Liver (tissue), 9 donors: ENCODE results near the gene PPP1R26. TPM values are rescaled to one million over a fixed set of nuclear protein-coding genes. Genes with fewer than 3 reads are reported as not detected.

Experiments used
- DNase-seq: peaks from one replicate; pipeline ENCODE4 v3.0.0-alpha.2; 2017; ENCODE audit warnings: low spot score
- H3K27ac ChIP-seq, 2 donors: one replicate each; pipeline ENCODE4 v1.7.0; 2013; ENCODE audit warnings: inconsistent platforms in 2 of 2, low read length in 2 of 2, control low read depth in 1 of 2, low read depth in 1 of 2, mild to moderate bottlenecking in 1 of 2
- H3K27me3 ChIP-seq, 4 donors: one replicate each; pipeline versions ENCODE4 v1.6.1 to v1.7.0; 2013; ENCODE audit warnings: low read length in 3 of 4, inconsistent platforms in 1 of 4, mild to moderate bottlenecking in 1 of 4, moderate library complexity in 1 of 4; ENCODE audit not compliant: control insufficient read depth in 4 of 4, insufficient read depth in 4 of 4
- H3K36me3 ChIP-seq, 4 donors: one replicate each; pipeline versions ENCODE4 v1.6.1 to v1.7.0; 2013; ENCODE audit warnings: low read length in 3 of 4, mild to moderate bottlenecking in 3 of 4, low read depth in 1 of 4, moderate library complexity in 1 of 4; ENCODE audit not compliant: control insufficient read depth in 4 of 4, insufficient read depth in 3 of 4
- H3K4me1 ChIP-seq, 4 donors: one replicate each; pipeline versions ENCODE4 v1.6.1 to v1.7.0; 2013; ENCODE audit warnings: low read length in 3 of 4, mild to moderate bottlenecking in 3 of 4, moderate library complexity in 1 of 4; ENCODE audit not compliant: control insufficient read depth in 4 of 4, insufficient read depth in 4 of 4
- H3K4me3 ChIP-seq, 3 donors: one replicate each; pipeline versions ENCODE4 v1.6.1 to v1.7.0; 2013; ENCODE audit warnings: low read length in 3 of 3, control low read depth in 1 of 3, low read depth in 1 of 3, mild to moderate bottlenecking in 1 of 3
- H3K9ac ChIP-seq, 2 donors: one replicate each; pipeline ENCODE4 v1.7.0; 2013; ENCODE audit warnings: low read length in 2 of 2, mild to moderate bottlenecking in 2 of 2, moderate library complexity in 2 of 2, control low read depth in 1 of 2, low read depth in 1 of 2
- H3K9me3 ChIP-seq, 4 donors: one replicate each; pipeline versions ENCODE4 v1.6.1 to v1.7.0; 2013; ENCODE audit warnings: low read length in 3 of 4; ENCODE audit not compliant: control insufficient read depth in 4 of 4
- ATF3 ChIP-seq: IDR thresholded peaks from 2 replicates; pipeline ENCODE4 v1.6.1; 2016; ENCODE audit warnings: antibody characterized with exemption
- FOXA1 ChIP-seq: IDR thresholded peaks from 2 replicates; pipeline ENCODE4 v1.6.1; 2016; ENCODE audit warnings: antibody characterized with exemption
- GABPA ChIP-seq, 2 donors: IDR thresholded peaks in 1 of 2; conservative IDR thresholded peaks in 1 of 2; 2 replicates each; pipeline ENCODE4 v1.6.1; 2016; ENCODE audit warnings: antibody characterized with exemption in 2 of 2, mild to moderate bottlenecking in 1 of 2, moderate library complexity in 1 of 2
- HNF4A ChIP-seq, 2 donors: conservative IDR thresholded peaks; 2 replicates each; pipeline ENCODE4 v1.6.1; 2016; ENCODE audit warnings: antibody characterized with exemption in 2 of 2, mild to moderate bottlenecking in 2 of 2
- HNF4G ChIP-seq: IDR thresholded peaks from 2 replicates; pipeline ENCODE4 v1.6.1; 2016; ENCODE audit warnings: antibody characterized with exemption
- JUND ChIP-seq, 2 donors: IDR thresholded peaks; 2 replicates each; pipeline ENCODE4 v1.6.1; 2016; ENCODE audit warnings: antibody characterized with exemption in 2 of 2
- NR2F2 ChIP-seq: IDR thresholded peaks from 2 replicates; pipeline ENCODE4 v1.6.1; 2016; ENCODE audit warnings: antibody characterized with exemption
- RAD21 ChIP-seq, 2 donors: IDR thresholded peaks; 2 replicates each; pipeline ENCODE4 v1.6.1; 2016; ENCODE audit warnings: antibody characterized with exemption in 2 of 2, mild to moderate bottlenecking in 2 of 2
- REST ChIP-seq: IDR thresholded peaks from 2 replicates; pipeline ENCODE4 v1.6.1; 2016; ENCODE audit warnings: antibody characterized with exemption, mild to moderate bottlenecking
- SP1 ChIP-seq: IDR thresholded peaks from 2 replicates; pipeline ENCODE4 v1.6.1; 2018; ENCODE audit warnings: antibody characterized with exemption, mild to moderate bottlenecking
- TAF1 ChIP-seq: conservative IDR thresholded peaks from 2 replicates; pipeline ENCODE4 v1.6.1; 2016; ENCODE audit warnings: antibody characterized with exemption, mild to moderate bottlenecking
- YY1 ChIP-seq: IDR thresholded peaks from 2 replicates; pipeline ENCODE4 v1.6.1; 2016; ENCODE audit warnings: antibody characterized with exemption, mild to moderate bottlenecking
- WGBS: extraction: QIAGEN DNeasy Blood & Tissue Kit; methylation state at CpG from one replicate; pipeline ENCODE4 v1.1.7; 2013; 5-methylcytosine and 5-hydroxymethylcytosine counted together
- polyA plus RNA-seq, 2 donors: library from polyadenylated mRNA; stranded (reverse) in 1 of 2; unstranded in 1 of 2; fragments of 200-250 nt in 1 of 2; fragments of >200 nt in 1 of 2; fragmentation: Nextera tagmentation in 1 of 2; extraction: Ambion mirVana in 1 of 2; gene quantifications; one replicate each; pipeline versions ENCODE4 v1.2.1 to v1.2.3, GENCODE V29; 2013 to 2015
- total RNA-seq, 2 donors: library from RNA; depleted of rRNA; stranded (reverse); fragments of >200 nt; gene quantifications; one replicate each; pipeline ENCODE4 v1.2.3, GENCODE V29; 2014
- TF ChIP-seq, protein P1 (sequence below): fragments of 150-350 bp; IDR thresholded peaks from 2 replicates; pipeline ENCODE4 v1.5.1; 2017; ENCODE audit warnings: improper control_type of control experiment, low read depth, low read length; ENCODE audit not compliant: missing input control
- donor health status: healthy.
- donor health status: healthy.
- donor health status: healthy.
- donor health status: healthy.
- donor health status: healthy.

PPP1R26 gene
- total and polyA plus RNA-seq, 4 donors: 1.5 to 9.5 (median 4.2) TPM

DNA sequence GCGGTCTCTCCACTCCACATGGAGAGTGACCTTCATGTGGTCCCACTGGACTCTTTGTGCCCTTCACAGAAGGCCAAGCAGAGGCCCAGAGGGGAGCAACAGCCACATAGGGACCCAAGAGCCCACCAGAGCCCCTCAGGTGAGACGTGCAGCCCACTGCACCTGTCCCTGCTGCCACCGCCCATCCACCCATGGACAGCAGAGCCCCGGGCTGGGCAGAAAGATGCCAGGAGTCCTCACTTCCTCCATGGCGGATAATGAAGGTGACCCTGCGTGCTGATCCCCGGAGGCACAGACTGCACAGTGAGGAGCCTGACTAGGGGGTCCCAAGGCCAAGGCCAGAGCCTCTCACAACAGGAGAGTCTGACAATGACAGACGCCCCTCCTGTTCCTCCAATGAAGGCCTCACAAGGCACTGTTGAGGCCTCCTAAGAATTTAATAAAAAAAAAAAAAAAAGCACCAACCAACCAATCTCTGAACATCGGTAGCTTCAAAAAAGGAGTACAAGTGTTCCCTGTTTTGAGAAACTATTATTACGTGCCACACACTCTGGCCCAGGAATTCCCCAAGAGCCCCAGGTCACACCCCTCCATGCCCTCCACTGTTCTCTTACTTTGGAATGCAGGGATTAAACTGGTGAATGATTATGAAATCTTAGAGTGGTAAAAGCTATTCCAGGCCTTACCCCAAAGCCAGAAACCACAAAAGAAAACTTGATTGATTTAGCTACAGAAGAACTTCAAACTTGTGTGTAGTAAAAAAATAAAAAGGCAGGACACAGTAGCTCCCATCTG, 2.8 kb upstream of the PPP1R26 start:
- TF ChIP-seq NR2F2: no peak
- TF ChIP-seq, protein P1, sequence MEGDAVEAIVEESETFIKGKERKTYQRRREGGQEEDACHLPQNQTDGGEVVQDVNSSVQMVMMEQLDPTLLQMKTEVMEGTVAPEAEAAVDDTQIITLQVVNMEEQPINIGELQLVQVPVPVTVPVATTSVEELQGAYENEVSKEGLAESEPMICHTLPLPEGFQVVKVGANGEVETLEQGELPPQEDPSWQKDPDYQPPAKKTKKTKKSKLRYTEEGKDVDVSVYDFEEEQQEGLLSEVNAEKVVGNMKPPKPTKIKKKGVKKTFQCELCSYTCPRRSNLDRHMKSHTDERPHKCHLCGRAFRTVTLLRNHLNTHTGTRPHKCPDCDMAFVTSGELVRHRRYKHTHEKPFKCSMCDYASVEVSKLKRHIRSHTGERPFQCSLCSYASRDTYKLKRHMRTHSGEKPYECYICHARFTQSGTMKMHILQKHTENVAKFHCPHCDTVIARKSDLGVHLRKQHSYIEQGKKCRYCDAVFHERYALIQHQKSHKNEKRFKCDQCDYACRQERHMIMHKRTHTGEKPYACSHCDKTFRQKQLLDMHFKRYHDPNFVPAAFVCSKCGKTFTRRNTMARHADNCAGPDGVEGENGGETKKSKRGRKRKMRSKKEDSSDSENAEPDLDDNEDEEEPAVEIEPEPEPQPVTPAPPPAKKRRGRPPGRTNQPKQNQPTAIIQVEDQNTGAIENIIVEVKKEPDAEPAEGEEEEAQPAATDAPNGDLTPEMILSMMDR: no peak
- no peak for TF ChIP-seq JUND (IDR thresholded peaks at IDR 0.05)
- TF ChIP-seq REST: no peak
- no peak for TF ChIP-seq HNF4A (conservative IDR thresholded peaks at IDR 0.05)
- no peak for TF ChIP-seq YY1
- no peak for TF ChIP-seq HNF4G
- no peak for TF ChIP-seq SP1
- TF ChIP-seq TAF1: no peak
- no peak for TF ChIP-seq FOXA1
- TF ChIP-seq RAD21 (IDR thresholded peaks at IDR 0.05): no peak
- TF ChIP-seq GABPA (IDR thresholded peaks at IDR 0.05 in 1 of 2, conservative IDR thresholded peaks at IDR 0.05 in 1 of 2): no peak
- TF ChIP-seq ATF3: no peak
- no peak overlapping the region for H3K9ac ChIP-seq
- H3K4me1 ChIP-seq: peaks cover 4 to 18% (median 14%) of the 10 kb centered on the region in 4 donors
- H3K4me3 ChIP-seq: no peak overlapping the region
- no peaks in the 10 kb centered on the region for H3K9me3 ChIP-seq
- H3K27me3 ChIP-seq: no peaks in the 10 kb centered on the region
- DNase-seq: no peak
- no peaks in the 10 kb centered on the region for H3K36me3 ChIP-seq
- 89% methylated on average over 10 of the region's 10 CpGs for WGBS
- no peak overlapping the region for H3K27ac ChIP-seq

DNA sequence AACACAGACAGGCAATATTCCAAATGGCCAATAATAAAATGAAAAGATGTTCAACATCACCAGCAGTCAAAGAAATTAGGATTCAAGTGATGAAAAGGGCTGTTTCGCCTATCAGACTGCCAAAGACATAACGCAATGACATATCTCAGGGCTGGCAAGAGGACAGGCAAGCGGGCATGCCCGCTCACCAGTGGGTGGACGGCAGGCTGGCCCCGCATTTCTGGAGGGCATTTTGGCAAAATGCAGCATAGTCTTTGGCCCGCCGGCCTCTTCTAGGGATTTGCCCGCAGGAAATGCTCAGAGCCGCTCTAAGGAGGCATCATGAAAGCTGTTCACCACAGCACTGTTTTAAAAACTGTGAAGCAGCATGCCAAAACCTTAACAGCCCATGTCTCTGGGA, 1.4 kb upstream of the PPP1R26 start:
- no peak overlapping the region for H3K27ac ChIP-seq
- H3K9ac ChIP-seq: no peak overlapping the region
- no peaks in the 10 kb centered on the region for H3K27me3 ChIP-seq
- 92% methylated on average over 10 of the region's 10 CpGs for WGBS
- no peak for DNase-seq
- peaks cover 4 to 21% (median 14%) of the 10 kb centered on the region in 4 donors for H3K4me1 ChIP-seq
- TF ChIP-seq, protein P1: no peak
- no peak for TF ChIP-seq FOXA1
- no peak for TF ChIP-seq NR2F2
- TF ChIP-seq HNF4G: no peak
- TF ChIP-seq TAF1: no peak
- TF ChIP-seq SP1: no peak
- TF ChIP-seq GABPA (IDR thresholded peaks at IDR 0.05 in 1 of 2, conservative IDR thresholded peaks at IDR 0.05 in 1 of 2): no peak
- TF ChIP-seq RAD21 (IDR thresholded peaks at IDR 0.05): no peak
- no peak for TF ChIP-seq YY1
- no peak for TF ChIP-seq JUND (IDR thresholded peaks at IDR 0.05)
- H3K9me3 ChIP-seq: no peaks in the 10 kb centered on the region
- H3K36me3 ChIP-seq: peaks cover 0 to 1% (median 0%) of the 10 kb centered on the region in 4 donors
- H3K4me3 ChIP-seq: no peak overlapping the region
